GM12891 (cell line): Measurements from ENCODE around the gene RDH14.

Experiments used
- POLR2A ChIP-seq: IDR thresholded peaks from 2 replicates; pipeline ENCODE4 v1.6.1; 2011; ENCODE audit warnings: low read depth, low read length, control low read depth
- SPI1 ChIP-seq: IDR thresholded peaks from 2 replicates; pipeline ENCODE4 v1.6.1; 2011; ENCODE audit warnings: low read depth, low read length, control low read depth

DNA sequence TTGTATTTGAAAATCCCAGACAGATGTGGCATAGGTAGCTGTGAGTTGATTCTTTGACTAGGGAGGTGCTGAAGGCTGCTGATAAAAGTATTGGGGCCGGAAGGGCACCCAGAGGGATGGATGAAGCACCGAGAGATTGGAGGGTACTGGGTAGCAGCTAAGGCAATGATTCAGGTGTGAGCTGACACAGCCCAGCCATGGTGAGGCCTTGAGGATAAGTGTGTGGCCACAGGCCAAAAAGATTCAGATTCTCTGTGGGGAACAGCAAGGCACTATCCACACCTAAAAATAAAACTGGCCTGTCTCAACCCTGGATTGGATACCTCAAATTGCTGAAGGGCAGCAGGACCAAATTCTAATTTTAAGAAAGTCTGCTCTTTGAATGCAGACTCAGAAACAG is 35.2 kb downstream of the RDH14 start:
- TF ChIP-seq POLR2A (no peak), SPI1 (no peak)
